Hematopoietic multipotent progenitor cell (in vitro differentiated cells): ENCODE results near the gene CTNS. TPM values are rescaled to one million over a fixed set of nuclear protein-coding genes. Genes with fewer than 3 reads are reported as not detected.

Experiments used
- DNase-seq, 3 donors: peaks; one replicate each; pipeline ENCODE4 v3.0.0-alpha.2; 2011 to 2015; ENCODE audit warnings: low read depth in 2 of 3, low spot score in 2 of 3
- total RNA-seq: library from RNA; depleted of rRNA; stranded (reverse); fragments of >200 nt; gene quantifications from one replicate; pipeline ENCODE4 v1.2.3, GENCODE V29; 2012

Gene CTNS
- total RNA-seq, 1 donor, result 19.1 TPM

- no peak for DNase-seq
Measured at GRCh38 chr17:3622977-3623594, 13.5 kb upstream of the CTNS start.

- no peak for DNase-seq
Measured at GRCh38 chr17:3626831-3627768, 9.5 kb upstream of the CTNS start.

- no peak for DNase-seq
Measured at GRCh38 chr17:3627769-3628167, 8.8 kb upstream of the CTNS start.

GRCh38 chr17:3630781-3631180 is 5.8 kb upstream of the CTNS start:
- no peak for DNase-seq

GRCh38 chr17:3632287-3632686 is 4.3 kb upstream of the CTNS start:
- no peak for DNase-seq

GRCh38 chr17:3635474-3636153 is 946 bp upstream of the CTNS start:
- DNase-seq, result peak in 2 of 3 donors; percentile 4 to 5

GRCh38 chr17:3636908-3637373 is 381 bp downstream of the CTNS start:
- peak in 2 of 3 donors; percentile 16 to 20 for DNase-seq

GRCh38 chr17:3639981-3640596 is 3.5 kb downstream of the CTNS start:
- peak in 2 of 3 donors; percentile 35 to 58 for DNase-seq

GRCh38 chr17:3641014-3641413 is 4.5 kb downstream of the CTNS start:
- DNase-seq, result no peak

GRCh38 chr17:3641717-3642486 is 5.3 kb downstream of the CTNS start:
- DNase-seq, result no peak

GRCh38 chr17:3643889-3644349 is 7.4 kb downstream of the CTNS start:
- no peak for DNase-seq

GRCh38 chr17:3645310-3645709 is 8.8 kb downstream of the CTNS start:
- DNase-seq, result no peak

GRCh38 chr17:3647251-3647650 is 10.7 kb downstream of the CTNS start:
- DNase-seq, result no peak

GRCh38 chr17:3647769-3648555 is 11.4 kb downstream of the CTNS start:
- peak in 2 of 3 donors; percentile 53 to 76 for DNase-seq

GRCh38 chr17:3655766-3656165 is 19.2 kb downstream of the CTNS start:
- no peak for DNase-seq

GRCh38 chr17:3656353-3656752 is 19.8 kb downstream of the CTNS start:
- DNase-seq, result no peak

GRCh38 chr17:3656755-3657587 is 20.4 kb downstream of the CTNS start:
- no peak for DNase-seq

- DNase-seq, result no peak
Measured at GRCh38 chr17:3657588-3657869, 21.0 kb downstream of the CTNS start.
